C4-2B (cell line): ENCODE data around the gene FAM83F.

Source experiments
- H3K27ac ChIP-seq: fragments of 450-650 bp; 2 replicates; pipeline ENCODE4 v1.5.1; 2017
- ZFX ChIP-seq: fragments of 450-650 bp; IDR thresholded peaks from 2 replicates; pipeline ENCODE4 v1.6.1; 2017
- TF ChIP-seq, protein P1 (sequence below): fragments of 450-650 bp; conservative IDR thresholded peaks from 2 replicates; pipeline ENCODE4 v1.5.1; 2017; ENCODE audit warnings: mild to moderate bottlenecking

Gene FAM83F

DNA sequence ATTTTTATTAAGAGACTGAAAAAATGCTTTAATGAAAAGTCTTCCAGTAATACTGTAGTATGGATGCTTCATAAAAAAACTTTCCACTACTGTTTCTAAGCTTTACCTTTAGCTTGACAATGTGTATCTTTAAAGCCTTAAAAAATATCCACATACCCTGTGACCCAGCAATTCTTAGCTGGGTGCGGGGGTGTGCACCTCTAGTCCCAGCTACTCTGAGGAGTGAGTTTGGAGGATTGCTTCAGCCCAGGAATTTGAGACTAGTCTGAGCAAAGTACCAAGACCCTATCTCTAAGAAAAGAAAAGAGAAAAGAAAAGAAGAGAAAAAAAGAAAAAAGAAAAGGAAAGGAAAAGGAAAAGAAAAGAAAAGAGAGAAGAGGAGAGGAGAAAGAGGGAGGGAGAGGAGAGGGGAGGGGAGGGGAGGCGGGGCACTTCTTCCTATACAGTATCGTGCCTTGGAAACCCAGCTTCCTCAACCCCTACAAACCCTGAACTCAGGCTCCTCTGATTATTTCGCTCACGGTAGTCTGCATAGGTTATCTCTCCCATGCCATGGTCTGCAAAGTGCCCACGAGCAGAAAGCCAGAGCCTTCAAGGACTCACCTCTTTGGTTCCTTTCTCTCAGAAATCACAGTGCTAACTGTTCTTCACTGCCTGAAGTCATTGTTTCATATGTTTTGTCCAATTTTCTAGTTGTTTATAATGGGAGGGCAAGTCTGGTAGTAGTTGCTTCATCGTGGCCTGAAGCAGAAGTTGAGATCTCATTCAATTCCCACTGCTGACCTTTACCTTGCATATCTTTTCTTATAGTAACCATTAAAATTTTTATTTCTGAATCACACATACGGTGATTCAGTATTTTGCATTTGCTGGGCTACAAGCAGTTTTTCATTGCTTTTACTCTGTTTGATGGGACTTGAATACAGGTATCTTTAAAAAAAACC lies 82.2 kb downstream of the FAM83F start:
- TF ChIP-seq ZFX: no peak
- TF ChIP-seq, protein P1, sequence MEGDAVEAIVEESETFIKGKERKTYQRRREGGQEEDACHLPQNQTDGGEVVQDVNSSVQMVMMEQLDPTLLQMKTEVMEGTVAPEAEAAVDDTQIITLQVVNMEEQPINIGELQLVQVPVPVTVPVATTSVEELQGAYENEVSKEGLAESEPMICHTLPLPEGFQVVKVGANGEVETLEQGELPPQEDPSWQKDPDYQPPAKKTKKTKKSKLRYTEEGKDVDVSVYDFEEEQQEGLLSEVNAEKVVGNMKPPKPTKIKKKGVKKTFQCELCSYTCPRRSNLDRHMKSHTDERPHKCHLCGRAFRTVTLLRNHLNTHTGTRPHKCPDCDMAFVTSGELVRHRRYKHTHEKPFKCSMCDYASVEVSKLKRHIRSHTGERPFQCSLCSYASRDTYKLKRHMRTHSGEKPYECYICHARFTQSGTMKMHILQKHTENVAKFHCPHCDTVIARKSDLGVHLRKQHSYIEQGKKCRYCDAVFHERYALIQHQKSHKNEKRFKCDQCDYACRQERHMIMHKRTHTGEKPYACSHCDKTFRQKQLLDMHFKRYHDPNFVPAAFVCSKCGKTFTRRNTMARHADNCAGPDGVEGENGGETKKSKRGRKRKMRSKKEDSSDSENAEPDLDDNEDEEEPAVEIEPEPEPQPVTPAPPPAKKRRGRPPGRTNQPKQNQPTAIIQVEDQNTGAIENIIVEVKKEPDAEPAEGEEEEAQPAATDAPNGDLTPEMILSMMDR: no peak
- H3K27ac ChIP-seq: no peak overlapping the region

DNA sequence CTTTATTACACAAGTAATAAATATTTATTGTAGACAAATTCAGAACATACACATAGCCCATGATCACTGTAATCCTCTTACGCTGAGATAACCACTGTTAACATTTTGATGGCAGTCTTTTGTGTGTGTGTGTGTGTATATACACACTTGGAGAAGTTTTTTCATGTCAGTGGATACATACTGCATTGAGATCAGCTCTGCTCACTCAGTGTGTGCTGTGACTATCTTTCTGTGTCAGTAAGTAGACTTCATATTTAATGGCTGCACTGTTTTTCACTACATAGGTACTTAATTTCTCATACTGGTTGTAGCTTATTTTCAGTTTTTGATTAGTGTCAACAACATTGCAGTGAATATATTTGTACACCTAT lies 82.9 kb downstream of the FAM83F start:
- H3K27ac ChIP-seq: no peak overlapping the region
- no peak for TF ChIP-seq ZFX
- TF ChIP-seq, protein P1: no peak

- TF ChIP-seq, protein P1: no peak
- no peak for TF ChIP-seq ZFX
- no peak overlapping the region for H3K27ac ChIP-seq
Observed at GRCh38 chr22:40081662-40082061, 86.9 kb downstream of the FAM83F start.

DNA sequence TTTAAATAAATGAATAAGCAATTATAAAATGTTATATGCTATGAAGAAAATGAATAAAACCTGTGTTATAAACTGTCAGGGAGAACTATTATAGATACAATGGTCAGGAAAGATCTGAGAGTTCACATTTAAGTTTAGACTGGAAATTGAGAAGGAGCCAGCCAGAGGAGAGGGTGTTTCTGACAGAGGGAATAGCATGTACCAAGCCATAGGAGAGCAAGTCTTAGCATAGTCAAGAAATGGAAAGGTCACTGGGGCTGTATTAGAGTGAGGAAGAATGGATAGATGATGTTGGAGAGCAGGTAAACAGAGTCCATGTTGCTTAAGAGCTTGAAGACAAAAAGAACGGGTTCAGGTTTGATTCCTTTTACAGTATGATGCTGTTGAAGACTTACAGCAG lies 87.4 kb downstream of the FAM83F start:
- no peak overlapping the region for H3K27ac ChIP-seq
- TF ChIP-seq ZFX: no peak
- TF ChIP-seq, protein P1: no peak

- H3K27ac ChIP-seq: no peak overlapping the region
- TF ChIP-seq, protein P1: no peak
- TF ChIP-seq ZFX: no peak
Observed at GRCh38 chr22:40083794-40084193, 89.0 kb downstream of the FAM83F start.

GRCh38 chr22:40084246-40084645 lies 89.5 kb downstream of the FAM83F start:
- no peak for TF ChIP-seq ZFX
- TF ChIP-seq, protein P1: no peak
- H3K27ac ChIP-seq: no peak overlapping the region

GRCh38 chr22:40088818-40089217 lies 94.1 kb downstream of the FAM83F start:
- no peak overlapping the region for H3K27ac ChIP-seq
- TF ChIP-seq, protein P1: no peak
- no peak for TF ChIP-seq ZFX
